Middle frontal gyrus (tissue), 1 donor: ENCODE results near the gene SMURF1.
"Not testable (repeated sequence)": the region's sequence is repeated elsewhere in the genome, so short reads cannot be mapped to it uniquely, and the experiment has no call there.

ENCODE experiments used
- DNase-seq: peaks from one replicate; pipeline ENCODE4 v3.0.0-alpha.2; 2015; ENCODE audit warnings: low spot score; ENCODE audit errors: extremely low spot score

The SMURF1 gene

DNA sequence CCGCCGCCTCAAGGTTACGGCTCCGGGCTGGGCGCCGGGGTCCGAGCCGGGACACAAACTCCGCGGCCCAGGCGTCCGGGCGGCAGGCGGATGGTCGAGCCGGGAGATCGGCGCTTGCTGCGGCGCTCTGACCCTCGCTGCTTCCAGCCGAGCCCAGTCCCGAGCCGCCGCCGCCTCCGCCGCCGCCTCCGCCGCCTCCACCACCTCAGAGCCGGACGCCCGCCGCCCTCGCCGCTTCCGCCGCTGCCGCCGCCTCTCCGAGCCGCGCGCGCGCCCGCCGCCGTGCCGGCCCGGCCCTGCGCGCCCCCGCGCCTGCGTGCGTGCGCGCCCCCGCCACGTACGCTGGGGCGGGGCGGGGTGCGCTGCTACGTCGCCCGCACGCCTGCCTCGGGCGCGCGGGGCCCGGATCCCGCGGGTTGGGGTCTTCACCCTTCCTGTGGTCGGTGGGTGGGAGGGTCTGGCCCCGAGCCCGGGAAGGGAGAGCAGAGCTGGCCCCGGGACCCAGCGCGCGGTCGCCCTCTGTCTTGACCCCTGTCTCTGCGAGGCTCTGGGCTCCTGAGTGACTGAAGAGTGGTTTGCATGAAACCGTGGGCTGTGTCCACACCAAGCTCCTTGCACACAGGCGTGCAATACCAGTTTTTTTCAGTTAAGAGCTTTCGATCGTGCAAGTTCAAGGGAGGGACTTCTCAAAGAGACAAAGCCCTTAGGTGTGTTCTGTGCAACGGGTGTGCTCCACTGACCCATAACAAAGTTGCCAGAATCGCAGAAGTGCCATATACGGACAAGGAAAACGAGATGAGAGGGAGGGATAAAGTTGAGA is at the start of gene SMURF1:
TSS of gene SMURF1 (minus strand) at position 256 of the 820 bp plus-strand sequence. CDS start 328 bp downstream, outside the sequence.
- peak; percentile 50 for DNase-seq

DNA sequence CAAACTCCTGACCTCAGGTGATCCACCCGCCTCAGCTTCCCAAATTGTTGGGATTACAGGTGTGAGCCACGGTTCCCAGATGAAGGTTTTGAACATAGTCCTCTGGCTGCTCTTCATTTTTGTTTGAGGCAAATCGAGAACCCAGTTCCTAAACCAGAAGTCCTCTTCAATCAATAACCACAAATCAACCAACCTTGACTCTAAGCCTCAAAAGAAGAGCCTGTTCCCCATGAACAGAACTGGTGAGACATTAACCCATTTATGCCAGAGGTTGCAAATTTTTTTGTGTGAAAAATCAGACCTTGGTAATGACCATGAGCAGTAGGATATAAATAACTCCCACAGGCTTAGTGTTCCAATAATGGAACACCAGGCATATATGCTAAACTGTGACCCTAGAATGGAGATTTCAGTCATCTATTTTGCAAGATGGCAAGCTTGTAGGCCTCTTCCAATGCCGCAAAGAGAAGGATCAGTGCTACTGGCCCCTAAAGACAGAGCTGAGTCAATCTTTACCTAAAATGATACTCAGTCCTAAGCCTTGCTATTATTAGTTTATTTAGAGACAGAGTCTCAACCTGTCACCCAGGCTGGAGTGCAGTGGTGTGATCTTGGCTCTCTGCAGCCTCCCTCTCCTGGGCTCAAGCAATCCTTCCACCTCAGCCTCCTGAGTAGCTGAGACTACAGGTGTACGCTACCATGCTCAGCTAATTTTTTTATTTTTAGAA is 48.1 kb upstream of the SMURF1 start:
- no peak for DNase-seq

DNA sequence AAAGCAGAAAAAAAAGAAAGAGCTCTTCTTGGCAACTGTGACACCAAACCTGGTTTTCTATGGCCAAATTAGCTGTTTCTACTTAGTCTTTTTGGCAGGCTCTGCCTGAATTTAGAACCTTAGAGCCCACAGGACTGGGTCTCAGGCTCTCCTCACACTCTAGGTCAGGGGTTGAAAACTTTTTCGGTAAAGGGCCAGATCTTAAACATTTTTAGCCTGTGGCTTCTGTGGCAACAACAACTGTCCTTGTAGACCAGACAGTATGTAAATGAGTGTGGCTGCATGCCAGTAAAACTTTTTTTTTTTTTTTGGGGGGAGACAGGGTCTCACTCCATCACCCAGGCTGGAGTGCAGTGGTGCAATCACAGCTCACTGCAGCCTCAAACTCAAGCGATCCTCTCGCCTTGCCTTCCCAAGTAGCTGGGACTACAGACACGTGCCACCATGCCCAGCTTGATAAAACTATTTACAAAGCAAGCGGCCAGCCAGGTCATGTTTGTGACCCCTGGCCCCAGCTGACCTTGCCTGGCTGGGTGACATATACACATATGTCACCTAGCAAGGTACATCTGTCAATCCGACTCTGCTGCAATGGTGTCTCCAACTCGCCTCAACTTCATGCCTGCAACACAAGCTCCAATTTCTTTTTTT is 46.6 kb upstream of the SMURF1 start:
- DNase-seq: no peak

DNA sequence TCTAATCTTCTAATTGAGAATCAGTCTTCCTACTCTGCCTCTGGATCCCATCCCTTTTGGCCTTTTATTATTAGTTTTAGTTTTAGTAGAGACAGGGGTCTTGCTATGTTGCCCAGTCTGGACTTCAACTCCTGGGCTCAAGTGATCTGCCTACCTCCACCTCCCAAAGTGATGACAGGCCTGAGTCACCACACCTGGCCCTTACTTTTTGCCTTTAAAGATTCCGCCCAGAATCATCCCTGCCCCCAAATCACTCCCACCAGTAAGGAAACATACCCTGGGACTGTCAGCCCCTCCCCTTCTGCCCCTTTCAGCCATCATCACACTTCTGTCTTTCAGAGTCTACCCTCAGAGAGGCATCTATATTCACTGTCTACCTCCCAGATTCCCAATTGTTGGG is 45.3 kb upstream of the SMURF1 start:
- no peak for DNase-seq

DNA sequence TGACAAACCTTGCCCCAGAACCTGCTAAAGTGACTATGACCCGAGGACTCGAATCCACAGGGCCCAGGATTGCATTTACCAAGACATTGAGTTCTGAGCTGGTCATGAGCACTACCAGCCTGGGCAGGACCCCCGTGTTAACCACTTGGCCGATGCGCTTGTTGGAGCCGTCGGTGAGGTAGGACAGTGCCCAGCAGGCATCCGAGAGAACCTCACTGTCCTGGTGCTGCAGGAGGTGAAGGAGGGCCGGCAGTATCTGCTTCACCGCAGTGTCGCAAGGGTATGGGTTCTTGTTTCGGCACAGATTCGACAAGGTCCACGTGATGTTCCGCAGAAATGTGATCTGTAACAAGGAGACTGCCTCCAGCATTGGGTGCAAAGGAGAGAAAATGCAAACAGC is 44.3 kb upstream of the SMURF1 start:
- no peak for DNase-seq

DNA sequence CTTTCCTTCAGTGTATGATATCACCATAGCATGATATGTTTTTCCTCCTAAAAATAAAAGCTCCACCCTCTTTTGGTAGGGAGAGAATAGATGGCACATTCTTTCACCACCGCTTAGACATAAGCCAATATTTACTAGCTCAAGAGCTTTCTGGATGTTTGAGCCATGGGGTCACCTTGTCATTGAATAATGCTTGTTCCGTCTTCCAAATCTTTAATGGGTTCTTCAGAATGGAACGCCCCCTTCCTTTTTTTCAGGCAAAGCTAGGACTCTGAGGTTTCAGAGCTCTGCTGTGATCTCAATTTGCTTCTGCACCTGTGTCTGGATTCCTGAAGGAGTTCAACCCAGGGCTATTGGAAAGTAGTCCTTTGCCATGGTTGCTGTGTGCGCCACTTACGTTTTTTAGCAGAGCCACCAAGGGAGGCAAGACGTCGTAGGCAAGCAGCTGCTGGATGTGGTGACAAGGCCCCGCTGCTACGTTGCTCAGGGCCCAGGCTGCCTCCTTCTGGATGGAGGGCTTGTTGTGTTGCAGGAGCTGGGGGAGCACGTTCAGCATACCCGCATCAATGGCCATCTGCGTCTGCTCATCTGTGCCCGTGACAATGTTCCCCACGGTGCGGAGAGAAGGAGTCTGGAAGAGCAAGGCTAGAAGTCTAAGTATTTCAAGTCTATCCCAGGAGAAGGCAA is 40.8 kb upstream of the SMURF1 start:
- DNase-seq: no peak

DNA sequence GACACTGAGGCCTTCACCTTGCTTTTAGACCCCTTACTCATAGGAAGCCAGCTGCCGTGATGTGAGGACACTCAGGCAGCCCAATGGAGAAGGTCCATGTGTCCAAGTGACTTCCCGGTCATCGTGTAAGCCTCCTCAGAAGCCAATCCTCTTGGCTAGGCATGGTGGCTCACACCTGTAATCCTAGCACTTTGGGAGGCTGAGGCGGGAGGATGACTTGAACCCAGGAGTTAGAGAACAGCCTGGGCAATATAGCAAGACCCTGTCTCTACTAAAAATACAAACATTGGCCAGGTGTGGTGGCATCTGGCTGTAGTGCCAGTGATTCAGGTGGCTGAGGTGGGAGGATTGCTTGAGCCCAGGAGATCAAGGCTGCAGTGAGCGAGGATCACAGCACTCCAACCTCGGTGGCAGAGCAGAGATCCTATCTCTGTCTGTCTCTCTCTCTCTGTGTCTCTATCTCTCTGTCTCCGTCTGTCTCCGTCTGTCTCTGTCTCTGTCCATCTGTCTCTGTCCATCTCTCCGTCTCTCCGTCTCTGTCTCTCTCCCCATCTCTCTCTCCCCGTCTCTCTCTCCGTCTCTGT is 36.3 kb upstream of the SMURF1 start:
- no peak for DNase-seq

DNA sequence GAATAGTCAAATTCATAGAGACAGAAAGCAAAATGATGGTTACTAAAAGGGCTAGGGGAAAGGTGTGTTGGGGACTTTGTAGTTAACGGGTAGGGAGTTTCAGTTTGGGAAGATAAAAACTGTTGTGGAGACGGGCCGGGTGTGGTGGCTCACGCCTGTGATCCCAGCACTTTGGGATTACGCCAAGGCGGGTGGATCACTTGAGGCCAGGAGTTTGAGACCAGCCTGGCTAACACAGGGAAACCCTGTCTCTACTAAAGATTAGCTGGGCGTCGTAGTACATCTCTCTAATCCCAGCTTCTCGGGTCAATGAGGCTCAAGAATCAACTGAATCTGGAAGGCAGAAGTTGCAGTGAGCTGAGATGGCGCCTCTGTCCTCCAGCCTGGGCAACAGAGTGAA is 33.3 kb upstream of the SMURF1 start:
- DNase-seq: no peak

DNA sequence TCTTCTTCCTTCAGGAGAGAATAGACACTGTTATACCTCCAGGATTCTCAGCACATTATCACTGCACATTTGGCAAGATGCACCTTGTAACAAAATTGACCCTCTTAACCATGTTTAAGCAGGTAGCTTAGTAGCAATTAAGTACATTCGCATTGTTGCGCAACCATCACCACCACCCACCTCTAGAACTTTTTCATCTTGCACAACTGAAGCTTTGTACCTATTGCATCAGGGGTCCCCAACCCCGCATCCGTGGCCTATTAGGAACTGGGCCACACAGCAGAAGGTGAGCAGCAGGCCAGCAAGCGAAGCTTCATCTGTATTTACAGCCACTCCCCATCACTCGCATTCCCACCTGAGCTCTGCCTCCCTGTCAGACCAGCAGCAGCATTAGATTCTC is 29.9 kb upstream of the SMURF1 start:
- DNase-seq: no peak

DNA sequence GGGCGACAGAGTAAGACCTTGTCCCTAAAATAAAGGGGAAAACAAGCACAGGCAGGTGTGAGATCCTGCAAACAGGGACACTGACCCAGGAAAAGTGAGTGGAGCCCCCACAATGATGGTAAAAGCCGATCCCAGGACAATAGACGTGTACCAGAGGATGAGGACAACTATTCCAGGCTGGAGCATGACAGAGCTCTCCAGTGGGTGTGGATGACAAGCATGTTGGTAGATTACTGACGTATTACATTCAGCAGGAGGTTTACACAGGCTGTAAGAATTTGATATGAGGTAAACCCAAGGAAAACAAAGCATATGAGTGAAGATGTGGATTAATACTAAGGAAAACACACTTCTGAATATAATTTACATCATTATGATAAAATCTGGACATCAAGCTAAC is 27.8 kb upstream of the SMURF1 start:
- no peak for DNase-seq

DNA sequence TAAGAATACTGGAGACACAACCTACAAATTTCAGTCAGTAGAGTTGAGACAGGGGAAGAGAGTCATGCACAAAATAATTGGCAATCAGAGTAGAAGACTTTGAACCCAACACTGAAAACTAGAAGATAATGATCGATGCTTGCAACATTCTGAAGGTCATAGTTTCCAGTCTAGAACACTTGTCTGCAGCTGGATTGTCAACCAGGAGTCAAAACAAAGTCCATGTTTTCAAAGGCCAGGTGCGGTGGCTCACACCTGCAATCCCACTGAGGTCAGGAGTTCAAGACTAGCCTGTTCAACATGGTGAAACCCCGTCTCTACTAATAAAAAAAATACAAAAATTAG is 26.8 kb upstream of the SMURF1 start:
- DNase-seq: no peak

DNA sequence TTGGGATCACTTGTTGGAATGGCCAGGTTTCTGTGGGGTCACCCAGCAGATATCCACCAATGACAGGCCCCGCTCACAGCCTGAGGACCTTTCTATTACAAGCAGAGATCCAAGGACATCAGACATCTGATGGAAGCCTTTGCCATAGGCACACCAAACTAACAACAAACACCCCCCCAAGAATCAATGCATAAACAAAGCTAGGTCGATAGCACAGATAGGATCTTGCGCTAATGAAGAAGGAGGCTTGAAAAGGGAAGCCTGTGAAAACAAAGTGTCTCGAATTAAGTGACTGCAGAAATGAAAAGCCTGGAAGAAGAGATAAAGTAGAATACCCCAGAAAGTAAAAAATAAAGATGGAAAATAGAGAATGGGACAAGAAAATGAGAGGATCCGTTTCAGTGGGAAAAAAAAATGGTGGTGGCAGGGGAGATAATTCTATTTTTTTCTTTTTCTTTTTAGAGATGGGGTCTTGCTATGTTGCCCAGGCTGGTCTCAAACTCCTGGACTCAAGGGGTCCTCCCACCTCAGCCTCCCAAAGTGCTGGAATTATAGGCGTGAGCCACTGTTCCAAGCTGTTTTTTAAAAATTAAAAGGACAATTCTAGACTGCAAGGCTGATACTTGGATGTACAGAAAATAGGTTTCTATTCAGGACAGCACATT is 26.3 kb upstream of the SMURF1 start:
- DNase-seq: no peak

DNA sequence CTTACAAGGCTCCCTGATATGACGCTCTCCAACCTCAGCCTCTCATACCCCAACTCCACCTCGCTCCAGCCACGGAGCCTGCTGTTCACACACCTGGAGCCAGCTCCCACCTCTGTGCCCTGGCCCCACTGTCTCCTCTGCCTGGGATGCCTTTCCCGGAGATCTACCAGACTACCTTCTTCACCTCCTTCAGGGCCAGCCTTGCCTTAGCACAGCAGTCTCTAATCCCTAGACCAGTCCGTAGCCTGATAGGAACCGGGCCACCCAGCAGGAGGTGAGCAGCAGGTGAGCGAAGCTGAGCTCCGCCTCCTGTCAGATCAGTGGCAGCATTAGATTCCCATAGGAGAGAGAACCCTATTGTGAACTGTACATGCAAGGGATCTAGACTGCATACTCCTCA is 23.2 kb upstream of the SMURF1 start:
- no peak for DNase-seq

DNA sequence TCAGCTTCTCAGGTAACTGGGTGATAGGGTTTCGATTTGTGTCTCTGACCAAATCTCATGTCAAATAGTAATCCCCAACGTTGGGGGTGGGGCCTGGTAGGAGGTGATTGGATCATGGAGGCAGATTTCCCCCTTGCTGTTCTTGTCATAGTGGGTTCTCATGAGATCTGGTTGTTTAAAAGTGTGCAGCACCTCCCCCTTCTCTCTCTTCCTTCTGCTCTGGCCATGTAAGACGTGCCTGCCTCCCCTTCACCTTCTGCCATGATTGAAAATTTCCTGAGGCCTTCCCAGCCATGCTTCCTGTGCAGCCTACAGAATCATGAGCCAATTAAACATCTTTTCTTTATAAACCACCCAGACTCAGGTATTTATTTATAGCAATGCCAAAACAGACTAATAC is 21.9 kb upstream of the SMURF1 start:
- no peak for DNase-seq

DNA sequence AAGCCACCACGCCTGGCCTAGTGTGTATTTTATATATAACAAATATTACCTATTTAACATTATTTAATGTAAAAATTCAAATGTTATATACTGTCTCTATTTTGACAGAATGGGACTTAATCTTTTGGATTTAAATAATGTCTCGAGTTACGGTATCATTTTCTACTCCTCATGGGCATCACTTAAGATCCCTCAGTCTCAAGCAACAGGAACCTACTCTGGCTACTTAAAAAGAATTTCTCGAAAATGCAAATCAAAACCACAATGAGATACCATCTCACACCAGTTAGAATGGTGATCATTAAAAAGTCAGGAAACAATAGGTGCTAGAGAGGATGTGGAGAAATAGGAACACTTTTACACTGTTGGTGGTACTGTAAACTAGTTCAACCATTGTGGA is 19.8 kb upstream of the SMURF1 start:
- DNase-seq: not testable (repeated sequence)

DNA sequence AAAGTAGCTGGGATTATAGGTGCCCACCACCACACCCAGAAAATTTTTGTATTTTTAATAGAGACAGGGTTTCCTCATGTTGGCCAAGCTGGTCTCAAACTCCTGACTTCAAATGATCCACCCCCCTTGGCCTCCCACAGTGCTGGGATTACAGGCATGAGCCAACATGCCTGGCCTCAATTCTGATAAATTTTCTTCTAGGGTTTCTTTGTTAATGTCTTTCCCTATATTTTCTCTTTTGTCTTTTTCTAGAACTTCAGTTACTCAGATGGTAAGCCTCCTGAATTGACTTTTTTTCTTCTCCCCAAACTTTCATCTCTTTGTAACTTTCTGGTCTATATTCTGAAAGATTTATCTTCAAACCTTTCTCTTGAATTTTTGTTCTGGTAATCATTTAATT is 12.7 kb upstream of the SMURF1 start:
- no peak for DNase-seq

DNA sequence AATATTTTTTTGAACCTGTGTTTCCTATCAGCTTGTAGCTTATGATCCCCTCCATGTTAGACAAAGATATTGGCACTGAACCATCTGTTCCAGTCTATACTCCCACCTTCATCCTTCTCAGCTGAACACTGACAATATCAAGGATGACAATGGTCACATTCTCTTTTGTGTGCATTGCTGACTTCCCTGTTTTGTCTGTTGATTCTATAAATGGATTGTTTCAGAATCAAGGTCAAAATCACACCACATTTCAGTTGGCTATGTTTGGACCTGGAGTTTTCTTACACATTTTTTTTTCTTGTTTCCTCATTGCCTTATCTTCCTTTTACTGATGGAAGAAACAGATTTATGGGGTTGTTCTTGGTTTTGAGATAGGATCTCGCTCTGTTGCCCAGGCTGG is 11.3 kb upstream of the SMURF1 start:
- no peak for DNase-seq

DNA sequence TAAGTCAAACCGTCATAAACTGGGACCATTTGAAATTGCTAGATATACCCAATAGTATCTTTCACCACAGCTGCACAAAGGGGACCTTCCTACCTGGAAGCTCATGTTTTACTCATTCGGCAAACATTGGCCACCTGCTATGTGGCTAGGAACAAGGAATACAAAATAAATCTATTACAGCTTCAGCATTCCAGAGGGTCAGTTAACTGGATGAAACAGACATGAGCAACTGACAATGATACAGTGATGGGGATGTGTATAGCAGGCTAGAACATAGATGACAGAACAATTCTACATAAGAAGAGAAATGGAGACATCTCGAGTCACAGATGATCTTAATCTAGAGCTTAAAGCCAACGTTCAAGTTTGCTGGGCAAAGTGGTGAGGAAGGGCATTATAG is 3.1 kb upstream of the SMURF1 start:
- DNase-seq: no peak

DNA sequence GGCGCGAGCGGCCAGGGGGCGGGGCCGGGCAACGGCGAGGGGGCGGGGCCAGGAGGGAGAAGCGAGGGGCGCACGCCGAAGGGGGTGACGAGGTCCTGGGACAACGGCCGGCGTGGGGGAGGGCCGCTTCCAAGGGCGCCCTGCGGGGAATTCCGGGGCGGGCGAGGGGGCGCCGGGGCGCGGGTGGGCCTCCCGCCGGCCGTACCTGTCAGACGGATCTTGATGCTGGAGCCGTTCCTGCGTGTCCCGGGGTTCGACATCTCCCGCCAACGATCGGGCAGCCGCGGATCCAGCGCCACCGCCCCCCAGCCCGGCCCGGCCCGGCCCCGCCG is 421 bp downstream of the SMURF1 start:
- no peak for DNase-seq

DNA sequence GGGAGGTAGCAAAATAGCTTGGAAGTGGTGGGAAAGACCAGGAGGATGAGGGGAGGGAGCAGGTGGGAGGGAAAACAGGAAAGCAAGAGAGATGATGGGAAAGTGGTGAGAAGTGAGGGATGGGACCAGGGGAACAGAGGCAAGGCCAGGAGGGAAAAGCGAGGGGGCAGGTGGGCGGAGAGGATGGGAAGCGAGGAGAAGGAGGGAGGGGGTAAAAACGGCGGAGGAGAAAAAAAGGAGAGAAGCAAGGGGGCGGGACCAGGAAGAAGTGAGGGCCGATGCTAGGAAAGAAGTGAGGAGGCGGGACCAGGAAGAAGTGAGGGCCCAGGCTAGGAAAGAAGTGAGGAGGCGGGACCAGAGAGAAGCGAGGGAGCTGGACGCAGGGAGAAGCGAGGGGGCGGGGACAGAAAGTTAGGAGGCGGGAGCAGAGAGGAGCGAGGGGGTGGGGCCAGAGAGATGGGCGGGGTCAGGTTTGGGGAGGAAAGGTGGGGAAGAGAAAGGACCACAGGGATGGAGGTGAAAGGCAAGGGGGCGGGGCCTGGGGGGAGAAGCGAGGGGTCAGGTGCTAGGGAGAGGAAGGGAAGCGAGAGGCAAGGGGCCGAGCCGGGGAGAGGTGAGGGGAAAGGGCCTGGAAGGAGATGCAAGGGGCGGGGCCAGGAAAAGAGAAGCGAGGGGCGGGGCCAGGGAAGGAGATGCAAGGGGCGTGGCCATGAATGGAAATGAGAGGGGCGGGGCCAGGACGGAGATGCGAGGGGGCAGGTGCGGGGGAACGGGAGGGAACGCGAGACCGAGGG is 984 bp downstream of the SMURF1 start:
- peak; percentile 60 for DNase-seq
